ENCODE results near the gene OR2G6.
"Not testable (repeated sequence)": the region's sequence is repeated elsewhere in the genome, so short reads cannot be mapped to it uniquely, and the experiment has no call there.

OR2G6 gene

GRCh38 chr1:248574657-248575056 lies 66.8 kb downstream of the OR2G6 start, which contains the start of gene OR2T34:
TSS of gene OR2T34 (minus strand) at chr1:248574757. CDS start at chr1:248574757, 0 bp downstream.
- DNase-seq (ENCODE audit: low read depth in 2 of 2) = not testable (repeated sequence)

- DNase-seq (ENCODE audit: low read depth in 2 of 2) = no peak
Observed at GRCh38 chr1:248576260-248576980, 68.5 kb downstream of the OR2G6 start.

Measured in stimulated activated CD4-positive, alpha-beta T cell treated with anti-CD3 and anti-CD28 coated beads, Interleukin-4, amount 100 ng/mL, for 48 hours (primary cell).